Bronchus fibroblast of lung (primary cell): ENCODE data around the gene PELI3. TPM values are rescaled to one million over a fixed set of nuclear protein-coding genes. Genes with fewer than 3 reads are reported as not detected.

Experiments
- total RNA-seq: library from RNA; depleted of rRNA; stranded (reverse); fragments of >200 nt; gene quantifications from 2 replicates; pipeline ENCODE4 v1.2.3, GENCODE V29; 2015

The PELI3 gene
- 4.0 and 4.3 TPM in 2 replicates for total RNA-seq

GRCh38 chr11:66466225-66467033 is at the start of gene PELI3:
Gene PELI3 (plus strand): TSS chr11:66466905. CDS start chr11:66468129, 1,224 bp downstream.

GRCh38 chr11:66420671-66421476 is 45.8 kb upstream of the PELI3 start, which contains the start of gene NPAS4:
Gene NPAS4 (plus strand): TSS chr11:66421035. CDS start chr11:66421180, 145 bp downstream.

GRCh38 chr11:66438504-66439466 is 27.9 kb upstream of the PELI3 start, which contains the start of gene MRPL11:
Gene MRPL11 (minus strand): TSS chr11:66438848. CDS start chr11:66438754, 94 bp downstream.

GRCh38 chr11:66480117-66480938 is 13.6 kb downstream of the PELI3 start, which contains the start of gene DPP3:
Gene DPP3 (plus strand): TSS chr11:66480434. CDS start chr11:66482201, 1,767 bp downstream.

GRCh38 chr11:66510271-66510989 is 43.7 kb downstream of the PELI3 start, which contains the start of gene BBS1:
Gene BBS1 (plus strand): TSS chr11:66510635. CDS start chr11:66510660, 25 bp downstream.

Other genes starting within 250 kb of the PELI3 start
- 16.8 and 18.1 TPM in 2 replicates for gene KLC2, start 209.2 kb upstream of the PELI3 start, total RNA-seq
- 148 and 150 TPM in 2 replicates for gene RAB1B, start 198.3 kb upstream of the PELI3 start, total RNA-seq
- gene CNIH2, start 188.7 kb upstream of the PELI3 start, total RNA-seq: 0.17 and 0.89 TPM in 2 replicates
- gene YIF1A, start 177.8 kb upstream of the PELI3 start, total RNA-seq: 267 and 292 TPM in 2 replicates
- 0.17 and 0.30 TPM in 2 replicates for gene TMEM151A, start 175.0 kb upstream of the PELI3 start, total RNA-seq
- 41.8 and 42.9 TPM in 2 replicates for gene CD248, start 149.9 kb upstream of the PELI3 start, total RNA-seq
- 54.7 and 67.8 TPM in 2 replicates for gene RIN1, start 130.5 kb upstream of the PELI3 start, total RNA-seq
- gene BRMS1, start 121.8 kb upstream of the PELI3 start, total RNA-seq: 52.5 and 59.5 TPM in 2 replicates
- gene B4GAT1, start 119.3 kb upstream of the PELI3 start, total RNA-seq: 41.0 and 43.4 TPM in 2 replicates
- 3.7 and 4.9 TPM in 2 replicates for gene SLC29A2, start 95.1 kb upstream of the PELI3 start, total RNA-seq
- gene NPAS4, start 45.9 kb upstream of the PELI3 start, total RNA-seq: not detected in 2 replicates
- 69.3 and 72.1 TPM in 2 replicates for gene MRPL11, start 28.1 kb upstream of the PELI3 start, total RNA-seq
- 52.1 and 56.9 TPM in 2 replicates for gene DPP3, start 13.5 kb downstream of the PELI3 start, total RNA-seq
- 21.9 and 24.2 TPM in 2 replicates for gene BBS1, start 43.7 kb downstream of the PELI3 start, total RNA-seq
- 19.8 and 20.4 TPM in 2 replicates for gene ZDHHC24, start 79.1 kb downstream of the PELI3 start, total RNA-seq
- not detected in 2 replicates for gene ACTN3, start 80.0 kb downstream of the PELI3 start, total RNA-seq
- gene CTSF, start 101.7 kb downstream of the PELI3 start, total RNA-seq: 6.7 and 8.3 TPM in 2 replicates
- 0.15 TPM in 1 of 2 replicates, not detected in the other for gene CCDC87, start 126.2 kb downstream of the PELI3 start, total RNA-seq
- 28.2 and 29.4 TPM in 2 replicates for gene CCS, start 126.3 kb downstream of the PELI3 start, total RNA-seq
- gene RBM14, start 149.7 kb downstream of the PELI3 start, total RNA-seq: 47.3 and 49.4 TPM in 2 replicates
- 102 and 106 TPM in 2 replicates for gene RBM4, start 171.8 kb downstream of the PELI3 start, total RNA-seq
- gene RBM4B, start 211.0 kb downstream of the PELI3 start, total RNA-seq: 15.0 and 19.0 TPM in 2 replicates